NCI-H774 (cell line): Measurements from ENCODE around the gene PNPLA3.

Source experiments
- DNase-seq: peaks from one replicate; lab custom pipeline; 2025; lab: John Stamatoyannopoulos, UW

Gene PNPLA3

DNA sequence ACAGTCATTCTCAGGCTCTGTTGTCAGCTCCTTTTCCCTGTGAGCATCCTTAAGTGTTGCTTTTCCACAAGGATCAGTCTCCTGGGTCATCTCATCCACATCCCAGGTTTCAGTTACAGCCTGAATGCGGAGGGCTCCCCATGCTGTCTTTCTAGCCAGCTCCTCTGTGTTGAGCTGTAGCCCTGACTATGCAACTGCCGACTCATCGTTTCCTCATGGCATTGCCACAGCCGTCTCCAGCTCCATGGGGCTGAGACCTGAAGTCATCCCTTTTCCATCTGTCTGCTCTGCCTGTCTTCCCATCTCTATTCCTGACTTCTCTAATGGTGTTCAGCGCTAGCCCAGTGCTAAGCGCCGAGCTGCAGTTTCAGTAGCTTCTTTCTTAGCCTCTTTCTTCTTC is 43.5 kb downstream of the PNPLA3 start:
- DNase-seq, result no peak

DNA sequence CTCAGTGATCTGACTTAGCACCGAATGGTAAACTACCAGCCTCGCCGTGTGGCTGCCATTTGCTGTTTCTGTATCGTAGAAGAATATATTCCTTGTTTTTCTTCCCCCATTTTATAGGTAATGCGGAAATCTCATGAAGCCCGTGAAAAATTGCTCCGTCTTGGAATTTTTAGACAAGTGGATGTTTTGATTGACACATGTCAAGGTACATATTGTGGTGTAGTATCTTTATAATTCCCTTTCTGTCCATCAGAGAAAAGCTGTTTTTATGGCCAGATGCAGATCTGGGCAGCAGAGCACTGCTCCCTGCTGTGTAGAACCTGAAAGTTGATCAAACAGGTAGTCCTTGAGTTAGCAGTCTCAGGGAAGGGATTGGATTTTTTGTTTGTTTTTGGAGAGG is 45.0 kb downstream of the PNPLA3 start:
- no peak for DNase-seq

DNA sequence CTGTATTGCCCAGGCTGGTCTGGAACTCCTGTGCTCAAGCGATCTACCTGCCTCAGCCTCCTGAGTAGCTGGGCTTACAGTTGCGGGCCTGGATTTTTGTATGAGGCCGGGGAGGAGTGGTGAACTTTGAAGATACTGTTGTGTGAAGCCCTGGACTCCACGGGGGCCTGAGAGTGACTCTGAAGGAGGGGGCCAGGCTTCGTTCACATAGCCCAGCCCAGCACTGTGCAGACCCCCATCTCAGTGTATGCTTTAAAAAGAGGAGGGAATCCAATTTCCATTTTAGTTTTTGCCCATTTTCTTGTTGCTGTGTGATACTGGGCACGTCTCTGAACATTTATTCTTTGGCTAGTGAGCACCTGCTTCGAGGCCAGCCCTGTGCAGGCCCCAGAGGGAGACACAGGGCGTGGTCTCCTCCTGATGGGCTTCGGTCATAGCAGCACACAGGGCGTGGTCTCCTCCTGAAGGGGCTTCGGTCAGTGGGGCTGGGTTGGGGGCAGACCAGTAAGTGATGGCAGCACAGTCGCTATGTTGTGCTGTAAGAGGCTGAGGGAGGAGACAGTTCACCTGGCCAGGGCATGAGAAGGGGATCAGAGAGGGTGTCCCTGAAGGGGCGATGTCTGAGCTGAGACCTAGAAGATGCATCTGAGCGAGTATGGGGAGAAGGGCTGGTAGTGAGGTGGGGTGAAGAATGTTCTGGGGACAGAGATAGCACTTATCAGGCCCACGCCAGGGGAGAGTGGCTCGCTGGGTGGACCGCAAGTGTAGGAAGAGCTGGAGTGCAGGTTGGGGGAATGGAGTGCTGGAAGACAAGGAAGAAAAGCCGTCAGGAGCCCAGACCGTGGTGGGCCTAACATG is 45.6 kb downstream of the PNPLA3 start:
- no peak for DNase-seq

DNA sequence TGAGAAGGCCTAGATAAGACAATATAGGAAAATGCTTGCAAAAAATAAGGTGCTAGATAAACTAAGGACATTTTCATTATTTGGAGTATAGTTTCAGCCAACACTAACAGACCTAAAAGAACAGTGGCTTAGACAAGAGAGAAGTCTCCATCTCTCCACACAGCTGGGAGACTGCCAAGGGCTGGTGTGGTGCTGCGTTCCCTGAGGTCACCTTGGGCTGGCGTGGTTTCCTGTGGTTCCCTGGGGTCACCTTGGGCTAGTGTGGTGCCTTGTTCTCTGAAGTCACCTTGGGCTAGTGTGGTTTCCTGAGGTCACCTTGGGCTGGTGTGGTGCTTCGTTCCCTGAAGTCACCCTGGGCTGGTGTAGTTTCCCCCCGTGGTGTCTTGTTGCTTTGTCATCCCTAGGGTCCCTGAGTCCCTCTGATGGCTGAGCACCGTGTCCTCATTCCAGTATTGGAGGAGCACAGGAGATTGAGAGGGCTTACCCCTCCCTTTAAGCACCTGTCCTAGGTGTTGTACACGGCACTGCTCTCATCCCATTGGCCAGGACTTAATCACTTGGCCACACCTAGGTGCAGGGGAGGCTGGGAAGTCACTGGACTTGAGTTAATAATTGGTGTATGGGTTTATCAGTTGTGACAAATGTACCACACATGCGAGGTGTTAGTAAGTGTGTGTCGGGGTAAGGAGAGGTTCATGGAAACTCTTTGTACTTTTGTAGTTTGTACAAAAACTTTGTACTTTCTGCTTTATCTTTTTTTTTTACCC is 46.6 kb downstream of the PNPLA3 start:
- no peak for DNase-seq

DNA sequence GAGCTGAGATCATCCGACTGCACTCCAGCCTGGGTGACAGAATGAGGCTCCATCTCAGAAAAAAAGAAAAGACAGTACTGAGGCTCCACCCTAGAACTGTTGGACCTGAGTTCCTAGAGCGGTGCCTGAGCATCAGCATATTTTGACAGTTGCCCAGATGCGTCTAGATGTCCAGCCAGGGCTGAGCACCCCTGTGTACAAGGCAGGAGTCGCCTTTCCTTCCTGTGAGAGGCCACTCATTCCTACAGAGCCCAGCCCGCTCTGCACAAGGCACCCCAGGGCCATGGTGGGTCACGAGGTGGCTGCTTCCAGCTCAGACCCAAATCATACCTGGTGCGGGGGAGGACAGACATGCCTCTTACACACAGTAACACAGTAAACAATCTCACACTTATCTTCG is 47.5 kb downstream of the PNPLA3 start:
- DNase-seq, result no peak

DNA sequence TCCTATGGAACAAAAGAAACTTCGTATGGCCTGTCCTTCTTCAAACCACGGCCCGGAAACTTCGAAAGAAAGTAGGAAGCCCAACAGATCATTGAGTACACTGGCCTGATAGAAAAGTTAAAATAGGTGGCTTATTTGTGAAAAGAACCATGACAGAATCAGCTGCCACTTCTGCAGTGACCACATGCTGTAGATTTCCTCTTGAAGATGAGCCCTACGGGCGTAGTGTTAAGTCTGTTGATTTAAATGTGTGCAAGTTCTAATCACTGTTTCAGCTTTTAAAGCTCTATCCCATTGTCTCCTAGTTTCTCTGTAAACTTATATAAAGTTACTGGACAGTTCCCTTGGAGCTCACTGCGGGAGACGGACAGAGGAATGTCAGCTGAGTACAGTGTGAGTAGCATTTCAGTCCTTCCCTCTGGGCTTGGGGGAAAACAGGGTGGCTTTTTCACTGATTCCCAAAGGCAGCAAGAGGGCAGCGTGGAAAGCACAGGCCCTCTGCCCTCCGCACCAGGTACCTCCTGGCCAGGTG is 49.4 kb downstream of the PNPLA3 start:
- DNase-seq, result no peak

DNA sequence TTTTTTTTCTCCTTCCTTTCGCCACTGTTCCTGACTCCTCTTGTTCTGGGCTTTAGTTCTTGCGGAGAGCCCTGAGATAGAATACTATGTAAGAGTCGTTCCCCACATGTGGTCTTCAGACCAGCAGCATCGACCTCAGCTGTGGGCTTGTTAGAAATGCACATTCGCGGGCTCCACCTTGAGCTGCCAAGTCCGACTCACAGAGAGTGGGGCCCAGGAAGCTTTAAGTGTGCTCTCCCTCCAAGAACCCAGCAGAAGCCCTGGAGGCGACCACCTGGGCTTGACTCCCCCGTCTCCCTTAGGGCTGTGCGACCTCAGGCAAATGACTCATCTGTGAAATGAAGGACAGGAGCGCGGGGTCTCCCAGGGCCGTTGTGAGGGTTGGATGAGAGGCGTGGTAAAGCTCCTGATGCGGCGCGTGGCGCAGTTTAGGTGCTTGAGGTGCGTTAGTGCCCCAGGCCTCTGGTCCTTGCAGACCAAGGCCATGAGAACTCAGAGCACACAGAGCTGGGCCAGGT is 50.5 kb downstream of the PNPLA3 start:
- DNase-seq, result no peak

DNA sequence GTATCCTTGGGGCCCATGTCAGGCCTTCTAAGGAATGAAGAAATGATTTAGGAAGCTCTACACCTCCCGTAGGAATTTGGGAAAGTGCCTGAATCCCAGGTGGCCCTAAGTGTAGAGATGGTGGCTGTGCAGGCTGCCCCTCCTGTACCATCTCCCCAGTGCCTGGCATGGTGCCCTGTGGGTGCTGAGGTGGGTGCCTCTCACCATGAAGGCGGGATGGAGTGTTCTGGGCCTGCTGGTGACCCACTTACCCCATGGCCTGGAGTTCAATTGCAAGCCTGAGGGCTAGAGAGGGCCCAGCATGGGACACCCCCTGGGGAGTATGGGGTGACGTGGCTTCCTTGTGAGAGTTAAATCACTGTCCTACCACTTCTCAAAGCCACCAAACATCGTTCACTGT is 51.4 kb downstream of the PNPLA3 start:
- no peak for DNase-seq

GRCh38 chr22:43976861-43977795 is 53.5 kb downstream of the PNPLA3 start:
- no peak for DNase-seq

DNA sequence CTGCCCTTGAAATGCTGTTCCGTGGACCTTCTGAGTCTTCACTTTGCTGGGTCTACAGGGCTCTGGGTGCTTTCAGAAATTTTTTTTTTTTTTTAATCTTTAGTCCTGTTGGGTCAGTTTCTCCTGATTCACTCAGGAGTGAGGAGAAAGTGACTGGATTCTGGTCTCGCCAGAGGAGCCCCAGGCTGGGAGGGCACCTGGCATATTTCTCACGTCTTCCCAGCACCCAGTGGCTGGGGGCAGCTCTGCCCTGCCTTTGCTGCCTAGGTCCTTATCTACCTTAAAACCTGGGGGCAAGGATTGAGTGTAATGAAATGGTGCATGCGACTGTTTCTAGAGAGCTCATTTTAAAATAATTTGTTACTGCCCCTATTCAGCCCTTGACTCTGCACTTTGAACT is 55.0 kb downstream of the PNPLA3 start:
- no peak for DNase-seq

DNA sequence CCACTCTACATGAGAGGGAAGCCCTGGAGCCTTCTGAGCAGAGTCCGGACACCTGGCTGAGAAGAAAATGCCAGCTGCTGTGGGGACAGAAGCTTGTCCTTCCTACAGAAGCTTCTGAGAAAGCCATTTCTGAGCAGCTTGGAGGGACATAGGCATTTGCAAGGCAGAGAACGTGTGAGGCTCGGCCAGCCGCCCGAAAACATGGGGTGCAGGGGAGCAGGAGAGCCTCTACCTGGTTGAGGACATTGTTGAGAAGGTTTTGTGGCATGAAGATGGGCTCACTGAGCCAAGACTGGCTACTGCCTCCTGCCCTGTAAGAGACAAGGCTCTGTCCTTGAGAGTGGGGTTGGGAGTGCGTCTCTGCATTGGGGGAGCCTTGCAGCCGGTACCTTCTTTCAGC is 57.0 kb downstream of the PNPLA3 start:
- no peak for DNase-seq

DNA sequence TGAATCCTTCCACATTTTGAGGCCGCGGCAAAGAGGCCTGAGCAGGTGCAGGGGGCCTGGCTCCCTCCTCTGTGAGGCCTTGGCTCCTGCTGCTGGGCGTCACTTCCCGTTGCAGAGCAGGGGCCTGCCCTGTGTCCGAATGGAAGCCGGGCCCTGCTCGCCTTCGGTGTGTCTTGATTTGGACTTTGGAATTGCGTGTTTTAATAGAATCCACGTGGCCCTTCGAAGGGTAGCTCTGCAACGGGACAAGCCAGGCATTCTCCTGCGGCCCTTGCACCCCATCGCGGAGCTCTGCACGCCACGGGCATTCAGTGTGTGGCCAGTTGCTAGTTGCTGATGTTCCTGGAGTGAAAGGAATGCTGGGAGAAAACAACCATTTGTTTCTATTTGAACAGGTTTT is 57.4 kb downstream of the PNPLA3 start:
- no peak for DNase-seq

DNA sequence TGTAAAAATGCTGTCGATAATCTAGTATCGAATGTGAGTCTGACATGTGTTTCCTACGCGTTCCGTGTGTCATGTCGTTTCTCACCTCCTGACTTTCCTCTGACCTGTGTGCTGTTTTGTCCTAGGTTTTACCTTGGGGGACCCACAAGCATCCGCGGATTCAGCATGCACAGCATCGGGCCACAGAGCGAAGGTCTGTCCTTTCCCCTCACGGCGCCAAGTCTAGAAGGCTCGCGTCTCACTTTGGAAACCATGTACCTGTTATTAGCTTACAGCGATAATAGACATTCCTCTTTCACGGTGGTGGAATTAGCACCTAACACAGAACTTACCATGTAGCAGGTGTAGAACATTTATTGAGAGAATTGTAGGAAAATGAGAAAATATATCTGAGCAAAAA is 60.2 kb downstream of the PNPLA3 start:
- no peak for DNase-seq

GRCh38 chr22:43985532-43985931 is 61.9 kb downstream of the PNPLA3 start:
- no peak for DNase-seq

DNA sequence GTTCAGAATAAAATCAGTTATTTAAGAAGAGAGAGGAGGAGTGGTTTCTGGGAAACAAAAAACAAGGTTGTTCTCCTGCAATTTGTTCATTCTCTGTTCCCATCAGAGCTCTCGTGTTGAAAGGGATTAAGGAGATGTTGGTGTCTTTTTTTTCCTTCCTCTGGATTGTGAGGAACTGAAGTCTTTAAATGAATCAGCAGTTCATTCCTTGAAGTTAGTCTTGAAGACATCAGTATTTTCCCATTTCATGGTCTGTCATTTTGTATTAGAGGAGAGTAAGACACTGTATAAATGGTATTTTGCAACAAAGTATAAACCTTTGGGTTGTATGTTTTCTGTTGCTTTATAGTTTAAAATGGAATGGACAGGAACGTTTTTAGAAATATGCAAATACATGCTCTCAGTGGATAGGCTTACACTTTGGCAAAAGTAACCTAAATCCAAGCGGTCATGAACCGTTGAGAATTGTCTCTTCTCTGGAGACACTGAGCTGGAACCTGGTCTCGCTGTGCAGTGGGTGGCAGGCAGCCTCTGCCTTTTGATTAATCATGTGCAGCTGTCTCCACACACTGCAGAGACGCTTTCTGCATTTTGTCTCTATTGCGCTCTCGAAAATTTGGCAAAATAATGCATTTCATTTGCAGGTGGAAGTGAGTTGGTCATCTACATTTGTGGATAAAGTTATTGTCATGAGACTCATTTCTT is 64.7 kb downstream of the PNPLA3 start:
- no peak for DNase-seq

GRCh38 chr22:43988960-43989359 is 65.4 kb downstream of the PNPLA3 start:
- no peak for DNase-seq

- DNase-seq, result no peak
Observed at GRCh38 chr22:43990044-43990443, 66.4 kb downstream of the PNPLA3 start.

GRCh38 chr22:43991316-43992020 is 67.9 kb downstream of the PNPLA3 start:
- no peak for DNase-seq

GRCh38 chr22:43992331-43992821 is 68.8 kb downstream of the PNPLA3 start:
- no peak for DNase-seq

DNA sequence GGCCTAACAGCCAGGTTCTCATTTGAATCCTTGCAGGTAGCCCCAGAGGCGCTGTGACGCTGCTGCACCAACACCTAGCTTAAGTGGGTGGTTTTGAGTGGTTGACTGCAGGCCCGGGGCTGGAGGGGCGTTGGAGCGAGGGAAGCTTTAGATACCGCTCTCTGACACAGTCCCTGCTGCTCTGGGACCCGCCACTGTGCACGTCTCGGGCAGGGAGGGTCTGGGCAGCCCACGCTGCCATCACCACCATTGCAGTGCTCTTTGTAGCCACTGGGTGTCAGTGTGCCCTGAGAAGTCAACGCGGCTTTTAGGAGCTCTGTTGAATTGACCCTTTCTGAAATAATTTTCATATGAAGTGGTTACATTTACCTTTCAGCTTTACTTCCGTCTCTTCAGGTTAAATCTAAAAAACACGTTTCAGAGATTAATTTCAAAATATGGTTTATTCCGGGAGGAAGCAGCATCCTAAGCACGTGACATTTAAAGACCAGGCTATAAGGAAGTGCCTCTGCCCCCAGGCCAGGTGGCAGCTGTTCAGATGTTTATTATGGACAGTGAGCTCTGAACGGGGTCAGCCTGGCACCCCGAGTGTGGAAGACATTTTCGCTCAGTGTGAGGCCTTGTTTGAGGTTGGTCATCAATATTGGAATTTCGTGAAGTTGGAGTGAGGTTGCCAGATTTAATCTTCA is 69.6 kb downstream of the PNPLA3 start:
- DNase-seq, result no peak
